OCI-LY1 (cell line): ENCODE data around the gene DYNC2I2.

ENCODE experiments used
- EZH2 ChIP-seq: fragments of 200-600 bp; sonication (generic), shearing (Covaris generic); IDR thresholded peaks from 2 replicates; pipeline ENCODE4 v1.8.0; 2017; ENCODE audit warnings: borderline replicate concordance, mixed run types, mild to moderate bottlenecking, antibody characterized with exemption, low read length, moderate library complexity, mixed read lengths
- TF ChIP-seq, protein P1 (sequence below): fragments of 200-600 bp; sonication (generic), shearing (Covaris generic); IDR thresholded peaks from 2 replicates; pipeline ENCODE4 v1.5.1; 2017; ENCODE audit warnings: mild to moderate bottlenecking, antibody characterized with exemption, low read length, moderate library complexity, mixed read lengths

DNA sequence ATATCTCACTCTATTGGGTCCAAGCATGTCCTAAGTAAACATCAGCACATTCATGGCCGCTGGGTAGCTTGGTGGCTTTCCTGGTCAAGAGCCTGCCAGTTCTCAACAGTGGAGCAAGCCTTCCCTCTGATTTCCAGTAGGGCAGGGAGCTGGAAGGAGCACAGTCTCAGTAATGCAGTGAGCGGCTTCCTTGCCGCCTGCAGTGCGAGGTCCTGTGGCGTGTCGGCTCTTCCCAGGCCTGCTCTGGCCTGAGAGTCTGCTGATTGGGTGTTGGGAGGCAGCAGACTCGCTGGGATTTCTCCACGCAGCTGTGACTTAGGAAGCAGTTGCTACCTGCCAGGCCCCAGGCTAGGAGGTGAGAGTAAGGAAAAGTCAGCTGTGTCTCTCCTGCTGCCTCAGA is 53.0 kb downstream of the DYNC2I2 start:
- TF ChIP-seq, protein P1, sequence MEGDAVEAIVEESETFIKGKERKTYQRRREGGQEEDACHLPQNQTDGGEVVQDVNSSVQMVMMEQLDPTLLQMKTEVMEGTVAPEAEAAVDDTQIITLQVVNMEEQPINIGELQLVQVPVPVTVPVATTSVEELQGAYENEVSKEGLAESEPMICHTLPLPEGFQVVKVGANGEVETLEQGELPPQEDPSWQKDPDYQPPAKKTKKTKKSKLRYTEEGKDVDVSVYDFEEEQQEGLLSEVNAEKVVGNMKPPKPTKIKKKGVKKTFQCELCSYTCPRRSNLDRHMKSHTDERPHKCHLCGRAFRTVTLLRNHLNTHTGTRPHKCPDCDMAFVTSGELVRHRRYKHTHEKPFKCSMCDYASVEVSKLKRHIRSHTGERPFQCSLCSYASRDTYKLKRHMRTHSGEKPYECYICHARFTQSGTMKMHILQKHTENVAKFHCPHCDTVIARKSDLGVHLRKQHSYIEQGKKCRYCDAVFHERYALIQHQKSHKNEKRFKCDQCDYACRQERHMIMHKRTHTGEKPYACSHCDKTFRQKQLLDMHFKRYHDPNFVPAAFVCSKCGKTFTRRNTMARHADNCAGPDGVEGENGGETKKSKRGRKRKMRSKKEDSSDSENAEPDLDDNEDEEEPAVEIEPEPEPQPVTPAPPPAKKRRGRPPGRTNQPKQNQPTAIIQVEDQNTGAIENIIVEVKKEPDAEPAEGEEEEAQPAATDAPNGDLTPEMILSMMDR, result no peak
- TF ChIP-seq EZH2, result no peak
